GM10266 (cell line): ENCODE results near the gene TARDBP.
A peak's percentile ranks its signal among the peaks of the same experiment; 100 is the strongest.
"Not testable (repeated sequence)": the region's sequence is repeated elsewhere in the genome, so short reads cannot be mapped to it uniquely, and the experiment has no call there.

Source experiments
- DNase-seq: peaks from one replicate; pipeline ENCODE4 v3.0.0; 2012; ENCODE audit errors: extremely low spot score
- CTCF ChIP-seq: IDR thresholded peaks from 2 replicates; pipeline ENCODE4 v1.5.1; 2012; ENCODE audit warnings: mild to moderate bottlenecking, low read depth; ENCODE audit not compliant: control insufficient read depth, insufficient read depth; ENCODE audit errors: missing control alignments

Gene TARDBP

DNA sequence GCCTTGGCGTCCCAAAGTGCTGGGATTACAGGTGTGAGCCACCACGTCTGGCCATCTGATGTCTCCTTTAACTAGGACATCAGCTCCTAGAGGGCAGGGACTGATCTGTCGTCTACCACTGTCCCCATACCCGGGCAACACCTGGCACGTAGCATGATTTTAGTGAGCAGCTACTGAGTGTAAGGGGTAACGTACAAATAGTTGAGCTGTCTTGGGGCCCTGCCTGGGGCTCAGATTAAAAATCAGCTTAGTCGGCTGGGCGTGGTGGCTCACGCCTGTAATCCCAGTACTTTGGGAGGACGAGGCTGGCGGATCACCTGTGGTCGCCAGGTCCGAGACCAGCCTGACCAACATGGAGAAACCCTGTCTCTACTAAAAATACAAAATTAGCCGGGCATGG is 45.6 kb downstream of the TARDBP start:
- DNase-seq, result no peak
- no peak for TF ChIP-seq CTCF

DNA sequence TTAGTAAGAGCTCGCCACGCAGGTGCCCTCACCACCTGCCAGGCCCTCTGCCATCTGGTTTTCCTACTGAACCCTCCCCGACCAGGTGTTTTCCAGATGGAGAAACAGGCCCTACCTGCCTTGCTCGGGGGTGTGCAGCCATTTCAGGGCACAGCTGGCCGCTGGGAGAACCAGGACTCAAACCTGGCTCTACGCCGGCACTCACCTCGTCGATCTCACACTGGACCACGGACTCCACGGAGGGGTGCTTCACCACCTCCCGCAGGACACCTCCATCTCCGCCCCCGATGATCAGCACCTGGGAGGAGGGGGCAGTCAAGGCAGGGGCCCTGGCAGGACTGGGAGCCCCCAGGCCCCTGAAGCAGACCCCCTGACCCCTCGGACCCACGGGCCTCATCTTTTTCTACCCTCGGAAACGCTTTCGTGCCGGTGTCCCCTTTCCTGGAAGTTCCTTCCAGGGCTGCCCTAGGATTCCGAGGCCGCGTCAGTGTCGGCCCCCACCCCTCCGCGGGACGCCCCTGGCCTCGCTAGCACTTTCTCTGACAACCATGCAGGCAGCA is 46.2 kb downstream of the TARDBP start:
- TF ChIP-seq CTCF, result no peak
- no peak for DNase-seq

DNA sequence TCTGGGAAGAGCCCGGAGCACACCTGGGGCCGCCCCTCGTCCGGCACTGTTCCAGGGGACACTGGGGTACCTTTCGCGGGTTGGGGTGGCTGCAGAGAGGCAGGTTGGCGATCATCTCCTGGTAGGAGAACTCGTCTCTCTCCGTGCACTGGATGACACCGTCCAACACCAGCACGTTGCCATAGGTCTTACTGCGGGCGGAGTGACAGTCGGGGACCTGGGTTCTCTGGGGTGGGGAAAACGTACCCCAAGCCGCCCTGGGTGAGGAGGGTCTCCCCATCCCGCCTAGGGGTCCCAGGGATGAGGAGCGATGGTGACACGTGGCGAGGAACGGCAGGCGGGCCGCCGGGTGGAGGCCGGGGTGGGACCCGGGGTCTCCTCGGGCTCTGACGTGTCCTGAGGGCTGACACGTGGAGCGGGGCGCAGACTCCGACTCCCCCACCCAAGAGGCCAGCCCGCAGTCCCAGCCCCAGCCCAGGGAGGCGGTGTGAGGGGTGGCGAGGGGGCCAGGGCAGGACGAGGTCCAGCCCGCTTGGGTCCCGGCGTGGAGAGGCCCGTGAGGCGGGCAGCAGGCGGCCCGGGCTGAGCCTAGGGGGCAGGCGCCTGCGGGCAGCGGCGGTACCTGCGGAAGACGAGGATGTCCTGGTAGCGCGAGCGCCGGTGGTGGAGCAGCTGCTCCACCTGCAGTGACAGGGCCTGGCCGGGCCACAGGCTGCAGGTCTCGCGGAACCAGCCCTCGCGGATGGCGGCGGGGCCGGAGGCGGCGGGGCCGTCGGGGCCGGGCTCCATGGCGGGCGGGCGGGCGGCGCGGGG is 46.9 kb downstream of the TARDBP start:
- peak; percentile 47 for DNase-seq
- TF ChIP-seq CTCF, result no peak

GRCh38 chr1:11059968-11060830 is 47.7 kb downstream of the TARDBP start, which contains the start of gene SRM:
SRM (minus strand) TSS chr1:11060018; CDS start chr1:11059943, 75 bp downstream.
- peak; percentile 100 for DNase-seq
- peak; percentile 35 for TF ChIP-seq CTCF

DNA sequence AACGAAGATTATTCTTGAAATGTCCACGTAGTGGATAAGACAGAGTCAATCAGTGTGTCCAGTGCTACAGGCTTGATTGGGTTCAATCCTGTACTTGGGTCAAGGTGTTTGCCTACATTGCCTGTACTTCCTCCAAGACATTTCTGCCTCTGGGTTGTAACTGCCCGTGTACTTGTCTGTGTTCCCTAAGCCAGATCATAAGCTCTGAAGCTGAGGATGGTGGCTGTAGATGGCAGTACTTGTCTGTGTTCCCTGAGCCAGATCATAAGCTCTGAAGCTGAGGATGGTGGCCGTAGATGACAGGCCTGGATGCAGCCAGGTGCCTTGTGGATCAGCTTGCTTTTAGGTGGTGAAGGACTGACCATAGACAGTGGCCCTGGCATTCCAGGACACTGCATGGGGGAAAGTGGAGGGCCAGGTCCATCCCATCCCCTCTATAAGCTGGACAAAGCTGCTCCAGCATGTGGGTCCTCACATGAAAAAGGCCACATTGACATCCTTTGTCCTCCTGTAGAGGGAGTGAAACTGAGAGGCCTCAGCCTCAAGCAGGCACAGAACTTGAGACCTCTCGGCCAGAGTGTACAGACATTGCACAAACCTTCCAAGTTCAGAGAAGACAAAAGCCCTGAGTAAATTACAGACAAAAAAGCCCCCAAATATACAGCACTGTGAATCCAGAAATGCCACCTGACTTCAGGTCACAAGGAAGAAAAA is 49.4 kb downstream of the TARDBP start:
- TF ChIP-seq CTCF, result no peak
- no peak for DNase-seq

DNA sequence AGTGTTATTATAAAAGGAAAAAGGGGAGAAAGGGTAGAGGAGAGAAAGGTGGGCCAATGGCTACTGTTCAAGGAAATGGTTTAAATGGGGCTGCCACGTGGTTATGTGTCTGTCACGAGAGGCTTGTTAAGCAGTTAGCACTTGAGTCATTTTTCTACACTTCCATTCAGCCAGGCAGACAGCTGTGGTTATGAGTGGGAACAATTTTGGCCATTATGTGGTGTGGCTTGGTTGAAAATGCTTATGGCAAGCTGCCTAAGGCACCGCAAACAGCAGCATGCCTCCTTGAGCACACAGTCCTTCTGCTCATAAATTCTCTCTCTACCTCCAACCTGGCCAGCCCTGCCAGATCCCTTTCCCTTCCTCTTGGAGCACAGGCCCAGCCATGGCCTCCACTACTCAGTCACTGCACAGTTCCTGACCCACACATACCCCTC is 50.5 kb downstream of the TARDBP start:
- peak; percentile 80 for DNase-seq
- no peak for TF ChIP-seq CTCF

GRCh38 chr1:11063937-11064537 is 51.6 kb downstream of the TARDBP start:
- DNase-seq, result not testable (repeated sequence)
